Endothelial cell (in vitro differentiated cells): ENCODE measurements around the gene ZNF519. TPM values are rescaled to one million over a fixed set of nuclear protein-coding genes. Genes with fewer than 3 reads are reported as not detected.
"Not testable (repeated sequence)": the region's sequence is repeated elsewhere in the genome, so short reads cannot be mapped to it uniquely, and the experiment has no call there.

ENCODE experiments used
- DNase-seq: peaks from one replicate; pipeline ENCODE4 v3.0.0; 2021; ENCODE audit warnings: low spot score
- H3K27ac Mint-ChIP-seq: one replicate; pipeline ENCODE4 v1.8.0; 2021; ENCODE audit warnings: mixed read lengths, inconsistent platforms; ENCODE audit not compliant: unreplicated experiment
- H3K27me3 Mint-ChIP-seq: one replicate; pipeline ENCODE4 v1.8.0; 2021; ENCODE audit warnings: mild to moderate bottlenecking, moderate library complexity, mixed read lengths, inconsistent platforms; ENCODE audit not compliant: unreplicated experiment
- H3K36me3 Mint-ChIP-seq: one replicate; pipeline ENCODE4 v1.8.0; 2021; ENCODE audit warnings: mild to moderate bottlenecking, low read depth, mixed read lengths, inconsistent platforms; ENCODE audit not compliant: unreplicated experiment
- H3K4me1 Mint-ChIP-seq: one replicate; pipeline ENCODE4 v1.8.0; 2021; ENCODE audit warnings: mild to moderate bottlenecking, mixed read lengths, inconsistent platforms; ENCODE audit not compliant: unreplicated experiment
- H3K4me3 Mint-ChIP-seq: one replicate; pipeline ENCODE4 v1.8.0; 2021; ENCODE audit warnings: mild to moderate bottlenecking, mixed read lengths, inconsistent platforms; ENCODE audit not compliant: unreplicated experiment
- H3K9me3 Mint-ChIP-seq: one replicate; pipeline ENCODE4 v1.8.0; 2021; ENCODE audit warnings: mixed read lengths, inconsistent platforms; ENCODE audit not compliant: unreplicated experiment
- total RNA-seq: library from RNA; stranded (reverse); fragmentation: NEBNext Ultra II Directional; extraction: Animal tissue kit (Norgen Biotek cat#: 25700); gene quantifications from one replicate; pipeline ENCODE4 v1.2.1, GENCODE V29; 2021; ENCODE audit not compliant: unreplicated experiment
- TF ChIP-seq, protein P1 (sequence below): fragments of 200-600 bp; sonication (generic); IDR thresholded peaks from one replicate; pipeline ENCODE4 v1.5.0; 2021; ENCODE audit warnings: antibody characterized with exemption; ENCODE audit not compliant: unreplicated experiment

ZNF519 gene
- total RNA-seq, 1 donor from 2014 or later, result 14.5 TPM

DNA sequence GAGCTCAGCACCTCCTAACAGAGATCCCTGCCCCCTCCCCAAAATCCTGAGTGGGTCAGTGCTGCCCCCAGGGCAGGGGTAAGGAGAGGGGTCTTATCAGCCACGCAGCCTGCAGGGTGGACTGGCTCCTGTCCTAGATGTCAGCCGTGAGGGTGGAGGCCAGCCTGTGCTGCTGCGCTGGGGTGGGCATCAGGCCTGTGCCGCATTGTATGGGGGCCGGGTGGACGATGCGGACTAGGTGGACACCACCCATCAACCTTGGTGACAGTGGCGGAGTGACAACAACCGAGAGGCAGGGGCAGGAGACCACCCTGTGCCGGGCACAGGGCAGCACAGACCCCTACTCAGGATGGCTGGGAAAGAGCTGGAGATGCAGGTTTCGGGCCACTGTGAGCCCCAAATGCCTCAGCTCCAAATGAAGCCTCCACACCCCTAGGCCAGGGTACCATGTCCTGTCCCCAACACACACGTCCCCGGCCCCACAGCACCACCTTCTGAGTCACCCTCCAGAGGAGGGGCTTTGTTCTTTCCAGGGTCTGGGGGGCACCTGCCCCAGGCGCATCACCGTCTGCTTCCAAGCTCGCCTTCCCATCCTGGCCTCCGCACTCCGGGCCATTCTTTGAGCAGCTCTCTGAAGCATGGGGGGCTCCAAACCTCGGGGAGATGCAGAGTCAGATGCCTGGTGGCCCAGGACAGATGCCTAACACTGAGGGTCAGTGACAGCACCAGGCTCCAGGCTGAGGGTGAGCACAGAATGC lies 13.5 kb upstream of the ZNF519 start:
- not testable (repeated sequence) for H3K4me3 Mint-ChIP-seq, H3K27ac Mint-ChIP-seq, H3K36me3 Mint-ChIP-seq, H3K9me3 Mint-ChIP-seq, H3K27me3 Mint-ChIP-seq, H3K4me1 Mint-ChIP-seq, DNase-seq

DNA sequence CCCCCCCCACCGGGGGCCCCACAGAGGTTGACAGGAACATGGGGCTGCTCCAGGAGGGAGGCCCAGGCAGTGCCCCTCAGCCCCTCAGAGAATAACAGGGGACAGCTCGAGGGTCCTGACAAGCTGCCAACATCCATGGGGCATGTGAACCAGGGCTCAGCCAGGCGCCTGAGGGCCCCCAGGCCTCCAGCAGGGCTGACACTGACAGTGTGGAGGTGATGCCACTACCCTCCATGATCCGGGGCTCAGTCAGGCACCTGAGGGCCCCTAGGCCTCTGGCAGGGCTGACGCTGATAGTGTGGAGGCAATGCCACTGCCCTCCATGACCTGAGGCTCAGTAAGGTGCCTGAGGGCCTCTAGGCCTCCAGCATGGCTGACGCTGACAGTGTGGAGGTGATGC lies 12.8 kb upstream of the ZNF519 start:
- not testable (repeated sequence) for H3K27me3 Mint-ChIP-seq, H3K27ac Mint-ChIP-seq, H3K4me1 Mint-ChIP-seq, H3K36me3 Mint-ChIP-seq, H3K9me3 Mint-ChIP-seq, DNase-seq, H3K4me3 Mint-ChIP-seq

- no peaks in the 10 kb centered on the region for H3K36me3 Mint-ChIP-seq
- DNase-seq, result no peak
- TF ChIP-seq, protein P1, sequence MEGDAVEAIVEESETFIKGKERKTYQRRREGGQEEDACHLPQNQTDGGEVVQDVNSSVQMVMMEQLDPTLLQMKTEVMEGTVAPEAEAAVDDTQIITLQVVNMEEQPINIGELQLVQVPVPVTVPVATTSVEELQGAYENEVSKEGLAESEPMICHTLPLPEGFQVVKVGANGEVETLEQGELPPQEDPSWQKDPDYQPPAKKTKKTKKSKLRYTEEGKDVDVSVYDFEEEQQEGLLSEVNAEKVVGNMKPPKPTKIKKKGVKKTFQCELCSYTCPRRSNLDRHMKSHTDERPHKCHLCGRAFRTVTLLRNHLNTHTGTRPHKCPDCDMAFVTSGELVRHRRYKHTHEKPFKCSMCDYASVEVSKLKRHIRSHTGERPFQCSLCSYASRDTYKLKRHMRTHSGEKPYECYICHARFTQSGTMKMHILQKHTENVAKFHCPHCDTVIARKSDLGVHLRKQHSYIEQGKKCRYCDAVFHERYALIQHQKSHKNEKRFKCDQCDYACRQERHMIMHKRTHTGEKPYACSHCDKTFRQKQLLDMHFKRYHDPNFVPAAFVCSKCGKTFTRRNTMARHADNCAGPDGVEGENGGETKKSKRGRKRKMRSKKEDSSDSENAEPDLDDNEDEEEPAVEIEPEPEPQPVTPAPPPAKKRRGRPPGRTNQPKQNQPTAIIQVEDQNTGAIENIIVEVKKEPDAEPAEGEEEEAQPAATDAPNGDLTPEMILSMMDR, result no peak
- no peak overlapping the region for H3K27ac Mint-ChIP-seq
- H3K4me1 Mint-ChIP-seq, result no peaks in the 10 kb centered on the region
- H3K4me3 Mint-ChIP-seq, result no peak overlapping the region
- no peaks in the 10 kb centered on the region for H3K9me3 Mint-ChIP-seq
- H3K27me3 Mint-ChIP-seq, result peaks cover 9% of the 10 kb centered on the region
These were observed 12.3 kb upstream of the ZNF519 start for GRCh38 chr18:14144628-14144895.

- H3K36me3 Mint-ChIP-seq, H3K4me1 Mint-ChIP-seq, H3K27me3 Mint-ChIP-seq, DNase-seq, H3K27ac Mint-ChIP-seq, H3K4me3 Mint-ChIP-seq, H3K9me3 Mint-ChIP-seq: not testable (repeated sequence)
These were observed 11.8 kb upstream of the ZNF519 start for GRCh38 chr18:14143871-14144627.

DNA sequence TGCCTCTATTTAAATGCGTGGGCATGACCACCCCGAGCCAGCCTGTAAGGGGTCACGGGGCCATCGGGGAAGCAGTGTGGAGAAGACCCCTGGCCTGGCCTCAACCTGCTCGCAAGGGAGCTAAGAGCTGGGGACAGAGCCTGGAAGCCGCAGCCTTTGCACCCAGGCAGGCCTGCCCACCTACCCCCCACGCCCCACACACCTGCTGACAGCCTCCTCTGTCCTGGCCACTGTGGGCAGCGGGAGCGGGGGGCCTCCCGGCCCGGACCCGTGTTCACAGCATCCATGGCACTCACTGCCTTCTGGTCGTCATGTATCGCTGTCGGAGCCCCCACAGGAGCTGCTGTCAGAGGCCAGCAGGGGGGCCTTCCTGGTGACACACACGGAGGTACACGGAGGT lies 11.2 kb upstream of the ZNF519 start:
- not testable (repeated sequence) for H3K36me3 Mint-ChIP-seq, H3K9me3 Mint-ChIP-seq, DNase-seq, H3K4me1 Mint-ChIP-seq, H3K27me3 Mint-ChIP-seq, H3K4me3 Mint-ChIP-seq, H3K27ac Mint-ChIP-seq

GRCh38 chr18:14142177-14142576 lies 9.9 kb upstream of the ZNF519 start:
- H3K27ac Mint-ChIP-seq, H3K9me3 Mint-ChIP-seq, H3K36me3 Mint-ChIP-seq, H3K4me3 Mint-ChIP-seq, H3K27me3 Mint-ChIP-seq, DNase-seq, H3K4me1 Mint-ChIP-seq: not testable (repeated sequence)

DNA sequence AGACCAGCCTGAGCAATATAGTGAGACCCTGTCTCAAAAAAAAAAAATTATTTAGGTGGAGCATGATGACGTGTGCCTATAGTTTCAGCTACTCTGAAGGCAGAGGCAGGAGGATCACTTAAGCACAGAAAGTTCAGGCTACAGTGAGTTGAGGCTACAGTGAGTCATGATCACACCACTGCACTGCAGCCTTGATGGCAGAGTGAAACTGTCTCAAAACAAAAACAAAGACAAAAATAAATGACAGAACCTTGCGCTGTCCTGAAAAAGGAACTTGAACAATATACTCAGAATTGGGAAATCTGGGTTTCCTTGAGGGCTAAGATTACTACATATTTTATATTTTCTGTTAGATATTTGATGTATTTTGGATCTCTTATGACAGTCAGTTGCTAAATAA lies 7.3 kb upstream of the ZNF519 start:
- H3K9me3 Mint-ChIP-seq, DNase-seq, H3K4me3 Mint-ChIP-seq, H3K27ac Mint-ChIP-seq, H3K4me1 Mint-ChIP-seq, H3K27me3 Mint-ChIP-seq, H3K36me3 Mint-ChIP-seq: not testable (repeated sequence)

GRCh38 chr18:14137971-14138370 lies 5.7 kb upstream of the ZNF519 start:
- not testable (repeated sequence) for H3K27me3 Mint-ChIP-seq, H3K9me3 Mint-ChIP-seq, H3K27ac Mint-ChIP-seq, H3K36me3 Mint-ChIP-seq, DNase-seq, H3K4me3 Mint-ChIP-seq, H3K4me1 Mint-ChIP-seq

DNA sequence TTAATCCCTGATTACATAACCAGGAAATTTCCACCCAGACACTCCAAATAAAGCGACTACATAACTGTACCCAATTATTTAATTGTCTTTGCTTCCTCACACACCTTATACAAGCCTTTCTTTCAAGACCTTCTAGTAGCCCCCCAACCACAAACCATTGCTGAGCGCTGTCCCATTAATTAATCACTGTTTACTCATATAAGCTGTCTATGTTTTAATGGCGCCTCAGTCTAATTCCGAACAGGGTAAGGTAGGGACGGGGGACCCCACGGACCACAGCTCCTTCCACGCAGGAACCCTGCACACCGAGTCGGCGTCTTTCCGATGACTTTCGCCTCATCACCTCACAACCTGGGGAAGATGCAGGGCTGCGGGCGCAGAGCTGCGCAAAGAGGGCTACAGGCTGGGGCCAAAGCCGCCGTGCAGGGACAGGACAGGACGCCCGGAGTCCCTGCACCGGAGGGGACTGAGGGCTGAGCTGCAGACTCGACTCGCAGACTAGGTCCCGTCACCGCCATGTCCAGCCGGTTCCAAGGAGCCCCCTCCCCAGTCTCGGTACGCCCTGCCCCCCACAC lies 452 bp downstream of the ZNF519 start:
- DNase-seq, H3K9me3 Mint-ChIP-seq, H3K4me1 Mint-ChIP-seq, H3K27me3 Mint-ChIP-seq, H3K36me3 Mint-ChIP-seq: not testable (repeated sequence)
- Mint-ChIP-seq H3K4me3 (peak overlapping the region; percentile 96), H3K27ac (peak overlapping the region; percentile 99)

GRCh38 chr18:14130804-14131203 lies 1.4 kb downstream of the ZNF519 start:
- not testable (repeated sequence) for H3K9me3 Mint-ChIP-seq, H3K27me3 Mint-ChIP-seq, DNase-seq, H3K36me3 Mint-ChIP-seq, H3K4me1 Mint-ChIP-seq
- Mint-ChIP-seq H3K4me3 (peak overlapping the region; percentile 96), H3K27ac (peak overlapping the region; percentile 32)
